HG02678 (cell line): Measurements from ENCODE around the gene GPN2.

Source experiments
- ATAC-seq: cut with Tn5 transposase; IDR thresholded peaks from one replicate; pipeline ENCODE4 v1.9.1; 2021; ENCODE audit warnings: mild to moderate bottlenecking, moderate library complexity; ENCODE audit not compliant: unreplicated experiment

The GPN2 gene

GRCh38 chr1:26833432-26834405, 56.4 kb downstream of the GPN2 start:
- ATAC-seq = peak; percentile 84

DNA sequence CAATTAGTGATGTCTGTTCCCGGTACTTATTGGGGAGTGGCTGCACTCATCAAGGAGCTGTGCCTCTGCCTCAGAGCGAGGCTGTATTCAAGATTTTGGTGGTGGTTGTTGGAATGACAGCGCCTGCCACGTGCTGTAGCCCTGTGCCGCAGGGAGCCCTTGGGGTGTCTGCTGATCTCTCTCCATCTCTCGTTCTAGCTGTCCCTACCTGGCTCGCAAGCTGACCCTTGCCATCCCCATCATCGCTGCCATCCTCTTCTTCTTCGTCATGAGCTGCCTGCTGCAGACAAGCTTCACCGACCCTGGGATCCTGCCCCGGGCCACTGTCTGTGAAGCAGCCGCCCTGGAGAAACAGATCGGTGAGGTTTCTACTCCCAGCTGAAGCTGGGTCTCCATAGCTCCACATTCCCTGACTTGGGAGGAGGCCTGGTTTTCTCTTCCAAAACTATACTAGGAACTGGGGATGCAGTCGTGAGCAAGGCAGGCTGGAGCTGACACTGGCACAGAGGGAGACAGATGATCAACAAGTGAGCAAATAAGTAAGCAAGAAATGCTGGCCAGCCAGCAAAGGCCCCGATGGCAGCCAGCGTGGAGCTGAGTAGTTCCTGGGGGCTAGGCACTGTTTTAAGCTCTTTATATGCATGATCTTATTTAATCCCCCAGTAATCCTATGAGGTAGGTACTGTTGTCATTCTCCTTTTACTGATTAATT, 57.7 kb downstream of the GPN2 start:
- ATAC-seq = no peak

DNA sequence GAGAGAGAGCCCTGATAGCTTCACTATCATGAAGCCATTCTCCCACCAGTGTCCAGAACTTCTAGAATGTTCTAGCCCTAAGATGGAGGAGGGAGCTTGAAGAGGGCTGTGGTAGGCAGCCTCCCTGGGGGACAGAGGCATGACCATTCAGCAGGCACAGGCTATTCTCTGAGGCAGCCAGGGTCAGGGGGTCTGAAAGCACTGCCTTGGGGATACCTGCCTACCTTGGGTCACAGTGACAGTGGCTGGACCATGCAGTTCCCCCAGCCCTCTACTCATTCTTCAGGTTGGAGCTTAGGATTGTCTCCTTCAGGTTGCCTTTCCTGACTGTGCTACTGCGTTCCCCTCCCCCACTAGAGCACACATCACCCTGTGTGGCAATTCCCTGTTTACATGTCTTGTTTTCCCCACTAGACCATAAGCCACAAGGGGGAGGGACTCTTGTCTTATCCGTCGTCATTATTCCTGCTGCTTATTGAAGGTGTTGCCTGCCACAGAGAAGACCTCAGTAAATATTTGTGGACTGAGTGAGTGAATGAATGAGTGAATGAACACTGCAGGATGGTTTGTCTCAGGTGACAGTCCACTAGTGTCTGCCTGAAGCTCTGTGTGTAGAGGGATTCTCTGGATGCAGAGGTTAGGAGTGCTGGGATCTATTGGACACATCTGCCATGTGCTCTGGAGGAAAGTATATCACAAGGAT, 58.4 kb downstream of the GPN2 start:
- no peak for ATAC-seq

- ATAC-seq = no peak
Observed at GRCh38 chr1:26831059-26831458, 59.0 kb downstream of the GPN2 start.

- no peak for ATAC-seq
Observed at GRCh38 chr1:26829184-26829911, 60.7 kb downstream of the GPN2 start.

- ATAC-seq = no peak
Observed at GRCh38 chr1:26828411-26828991, 61.6 kb downstream of the GPN2 start.

- ATAC-seq = no peak
Observed at GRCh38 chr1:26827663-26828062, 62.4 kb downstream of the GPN2 start.

GRCh38 chr1:26827106-26827604, 62.9 kb downstream of the GPN2 start:
- ATAC-seq = no peak

DNA sequence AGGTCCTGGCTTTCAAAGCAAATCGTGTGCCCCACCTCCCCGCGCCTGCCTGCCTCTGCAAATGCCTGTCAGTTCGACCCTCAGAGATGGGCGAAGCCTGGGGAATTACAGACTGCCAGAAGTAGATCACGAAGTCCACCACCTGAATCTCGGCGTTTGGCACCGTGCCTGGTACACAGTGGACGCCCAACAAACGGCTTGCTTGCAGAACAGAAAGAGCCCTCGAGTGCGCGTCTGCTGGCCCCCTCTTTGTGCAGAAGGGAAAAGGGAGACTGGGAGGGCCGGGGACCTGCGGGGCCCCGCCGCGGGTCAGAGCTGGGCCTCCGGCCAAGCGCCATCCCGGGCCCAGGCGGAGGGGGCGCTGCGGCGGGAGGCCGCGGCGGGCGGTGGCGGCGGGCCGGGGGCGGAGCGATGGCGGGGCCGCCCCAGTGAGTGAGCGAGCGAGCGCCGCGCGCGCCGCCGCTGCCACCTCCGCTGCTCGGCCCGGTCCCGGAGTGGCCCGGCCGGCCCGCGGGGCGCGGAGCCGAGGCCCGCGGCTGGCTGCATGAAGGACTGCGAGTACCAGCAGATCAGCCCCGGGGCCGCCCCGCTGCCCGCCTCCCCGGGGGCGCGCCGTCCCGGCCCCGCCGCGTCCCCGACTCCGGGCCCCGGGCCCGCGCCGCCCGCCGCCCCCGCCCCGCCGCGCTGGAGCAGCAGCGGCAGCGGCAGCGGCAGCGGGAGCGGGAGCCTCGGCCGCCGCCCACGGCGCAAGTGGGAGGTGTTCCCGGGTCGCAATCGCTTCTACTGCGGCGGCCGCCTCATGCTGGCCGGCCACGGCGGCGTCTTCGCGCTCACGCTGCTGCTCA, 63.6 kb downstream of the GPN2 start, which contains the start of gene ZDHHC18:
TSS of gene ZDHHC18 (plus strand) at position 428 of the 845 bp plus-strand sequence. CDS start at position 545, 117 bp downstream.
- ATAC-seq = peak; percentile 77
